Raji (cell line): Measurements from ENCODE around the gene SHOX.

ENCODE experiments used
- POLR2A ChIP-seq: IDR thresholded peaks from 2 replicates; pipeline ENCODE4 v1.6.1; 2011; ENCODE audit warnings: low read depth, low read length, control low read depth; ENCODE audit not compliant: insufficient read depth

The SHOX gene

GRCh38 chrX:630612-631496 is at the start of gene SHOX:
Gene SHOX, plus strand, starts transcription at chrX:630791. Its CDS starts 107 bp downstream, at chrX:630898.
- TF ChIP-seq POLR2A, result no peak

GRCh38 chrX:581066-581465 is 49.5 kb upstream of the SHOX start:
- no peak for TF ChIP-seq POLR2A

- TF ChIP-seq POLR2A, result no peak
Measured at GRCh38 chrX:581720-582298, 48.8 kb upstream of the SHOX start.

- no peak for TF ChIP-seq POLR2A
Measured at GRCh38 chrX:584572-584971, 46.0 kb upstream of the SHOX start.

- TF ChIP-seq POLR2A, result no peak
Measured at GRCh38 chrX:585115-585808, 45.3 kb upstream of the SHOX start.

- TF ChIP-seq POLR2A, result no peak
Measured at GRCh38 chrX:586351-586750, 44.2 kb upstream of the SHOX start.

- TF ChIP-seq POLR2A, result no peak
Measured at GRCh38 chrX:590693-591404, 39.7 kb upstream of the SHOX start.

GRCh38 chrX:599837-600715 is 30.5 kb upstream of the SHOX start:
- no peak for TF ChIP-seq POLR2A

GRCh38 chrX:614136-614535 is 16.5 kb upstream of the SHOX start:
- no peak for TF ChIP-seq POLR2A

- no peak for TF ChIP-seq POLR2A
Measured at GRCh38 chrX:617401-617800, 13.2 kb upstream of the SHOX start.

GRCh38 chrX:617891-618290 is 12.7 kb upstream of the SHOX start:
- no peak for TF ChIP-seq POLR2A

- TF ChIP-seq POLR2A, result no peak
Measured at GRCh38 chrX:618761-619450, 11.7 kb upstream of the SHOX start.

- TF ChIP-seq POLR2A, result no peak
Measured at GRCh38 chrX:619451-619811, 11.2 kb upstream of the SHOX start.
